Activated CD8-positive, alpha-beta memory T cell treated with anti-CD3 and anti-CD28 coated beads for 24 hours (primary cell): Measurements from ENCODE around the gene BCL7A.
"Not testable (repeated sequence)": the region's sequence is repeated elsewhere in the genome, so short reads cannot be mapped to it uniquely, and the experiment has no call there.

Source experiments
- DNase-seq: peaks from one replicate; pipeline ENCODE4 v3.0.0-alpha.2; 2020

The BCL7A gene

GRCh38 chr12:122021822-122022392 is at the start of gene BCL7A:
TSS of gene BCL7A (plus strand) at chr12:122021884. CDS start at chr12:122022092, 208 bp downstream.
- peak; percentile 83 for DNase-seq

GRCh38 chr12:121974026-121974985 is 47.4 kb upstream of the BCL7A start:
- DNase-seq = no peak

GRCh38 chr12:121975021-121975420 is 46.7 kb upstream of the BCL7A start:
- DNase-seq = no peak

- no peak for DNase-seq
Measured at GRCh38 chr12:121976950-121977349, 44.7 kb upstream of the BCL7A start.

- no peak for DNase-seq
Measured at GRCh38 chr12:121980191-121980891, 41.3 kb upstream of the BCL7A start.

- no peak for DNase-seq
Measured at GRCh38 chr12:121980892-121981272, 40.8 kb upstream of the BCL7A start.

GRCh38 chr12:121981456-121981855 is 40.2 kb upstream of the BCL7A start:
- no peak for DNase-seq

GRCh38 chr12:121982950-121983349 is 38.7 kb upstream of the BCL7A start:
- DNase-seq = no peak

GRCh38 chr12:121983536-121984210 is 38.0 kb upstream of the BCL7A start:
- DNase-seq = no peak

GRCh38 chr12:121986489-121987245 is 35.0 kb upstream of the BCL7A start:
- DNase-seq = no peak

- not testable (repeated sequence) for DNase-seq
Measured at GRCh38 chr12:121988519-121988918, 33.2 kb upstream of the BCL7A start.

GRCh38 chr12:121989276-121990113 is 32.2 kb upstream of the BCL7A start:
- DNase-seq = no peak

- no peak for DNase-seq
Measured at GRCh38 chr12:121990114-121990647, 31.5 kb upstream of the BCL7A start.

- no peak for DNase-seq
Measured at GRCh38 chr12:121990692-121991603, 30.7 kb upstream of the BCL7A start.

GRCh38 chr12:121992059-121992879 is 29.4 kb upstream of the BCL7A start:
- peak; percentile 82 for DNase-seq

GRCh38 chr12:121996050-121996944 is 25.4 kb upstream of the BCL7A start:
- DNase-seq = no peak

GRCh38 chr12:121996945-121997612 is 24.6 kb upstream of the BCL7A start:
- DNase-seq = no peak
